CD4-positive, alpha-beta T cell treated with Interleukin-17A for 1 hour (primary cell): ENCODE results near the gene NCR1.
"Not testable (repeated sequence)": the region's sequence is repeated elsewhere in the genome, so short reads cannot be mapped to it uniquely, and the experiment has no call there.

Experiments used
- DNase-seq: peaks from one replicate; pipeline ENCODE4 v3.0.0-alpha.2; 2020

The NCR1 gene

GRCh38 chr19:54916822-54917221, 10.9 kb downstream of the NCR1 start:
- peak; percentile 2 for DNase-seq

DNA sequence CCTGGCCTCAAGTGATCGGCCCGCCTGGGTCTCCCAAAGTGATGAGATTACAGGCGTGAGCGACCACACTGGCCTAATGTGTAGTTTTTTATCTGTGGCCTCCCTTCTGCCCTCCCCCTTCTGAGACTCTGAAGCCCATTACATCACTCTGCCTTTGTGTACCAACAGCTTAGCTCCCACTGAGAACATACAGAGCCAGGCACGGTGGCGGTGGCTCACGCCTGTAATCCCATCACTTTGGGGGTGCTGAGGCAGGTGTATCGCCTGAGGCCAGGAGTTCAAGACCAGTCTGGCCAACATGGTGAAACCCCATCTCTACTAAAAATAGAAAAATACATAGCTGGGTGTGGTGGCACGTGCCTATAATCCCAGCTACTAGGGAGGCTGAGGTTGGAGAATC, 12.6 kb downstream of the NCR1 start:
- DNase-seq, result no peak

GRCh38 chr19:54919646-54920563, 14.0 kb downstream of the NCR1 start:
- not testable (repeated sequence) for DNase-seq

DNA sequence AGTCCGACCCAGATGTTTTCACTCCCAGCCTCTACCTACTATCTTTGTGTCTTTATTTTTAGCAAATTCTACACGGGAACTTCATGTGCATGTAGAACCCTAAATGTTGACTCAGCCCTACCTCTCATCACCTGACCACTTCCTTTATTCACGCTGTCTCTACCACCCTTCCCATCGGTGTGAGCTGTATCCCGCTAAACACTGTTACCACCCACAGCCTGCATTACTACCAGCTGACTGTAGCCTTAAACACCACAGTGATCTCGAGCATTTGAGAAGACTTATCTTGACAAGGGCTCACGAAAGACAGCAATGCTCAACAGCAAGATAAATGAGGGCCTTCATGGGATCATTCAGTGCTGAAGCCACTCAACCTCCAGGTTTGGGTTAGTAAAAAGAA, 15.1 kb downstream of the NCR1 start:
- DNase-seq, result no peak

DNA sequence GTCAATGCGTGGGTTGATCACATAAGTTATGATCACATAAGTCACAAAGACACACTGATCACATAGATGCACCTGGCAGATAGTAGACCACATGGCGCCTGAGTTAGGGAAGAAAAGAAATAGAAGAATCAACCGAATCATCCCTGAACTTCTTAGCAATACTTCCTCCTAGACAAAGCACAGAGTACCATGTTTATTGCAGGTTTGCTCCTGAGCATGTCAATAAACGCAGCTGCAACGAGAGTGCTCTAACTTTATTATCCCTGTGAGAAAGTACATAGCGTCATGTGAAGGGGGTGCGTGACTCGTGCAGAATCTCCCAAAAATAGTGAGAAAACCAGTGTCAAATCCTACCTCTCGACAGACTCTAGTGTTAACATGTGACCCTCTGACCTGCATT, 17.3 kb downstream of the NCR1 start:
- no peak for DNase-seq

DNA sequence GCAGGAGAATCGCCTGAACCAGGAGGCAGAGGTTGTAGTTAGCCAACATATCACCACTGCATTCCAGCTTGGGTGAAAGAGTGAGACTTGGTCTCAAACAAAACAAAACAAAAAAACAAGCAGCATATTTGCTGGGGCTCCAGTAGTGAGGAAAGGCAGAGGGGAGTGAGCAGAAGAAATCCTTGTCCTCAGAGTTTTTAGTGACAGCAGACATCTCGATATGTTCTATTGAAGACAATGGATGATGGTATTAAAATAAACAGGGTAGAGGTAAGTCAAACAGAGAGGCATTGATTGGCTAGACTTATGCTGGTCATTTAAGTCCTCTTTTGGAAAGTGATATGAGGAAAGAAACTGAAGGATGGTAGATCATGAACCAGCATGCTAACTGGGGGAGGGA, 22.4 kb downstream of the NCR1 start:
- no peak for DNase-seq

DNA sequence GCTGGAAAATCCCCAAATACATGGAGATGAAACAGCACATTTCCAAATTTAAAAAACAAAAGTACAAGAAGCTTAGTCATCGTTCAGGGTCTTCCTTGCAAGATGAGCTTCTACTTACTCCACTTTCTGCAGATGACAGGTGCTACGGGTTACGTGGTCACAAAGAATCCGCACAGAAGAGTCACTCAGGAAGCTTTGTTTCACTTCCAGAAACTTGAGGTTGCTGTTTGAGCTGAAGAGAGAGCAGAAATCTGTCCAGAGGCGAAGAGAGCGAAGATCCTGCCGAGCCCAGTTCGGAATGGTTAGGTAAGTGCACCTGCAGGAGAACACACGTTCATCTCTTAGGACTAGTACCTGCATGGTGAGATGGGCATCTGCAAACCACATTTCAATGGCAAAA, 32.0 kb downstream of the NCR1 start:
- DNase-seq, result no peak

GRCh38 chr19:54938906-54939305, 33.0 kb downstream of the NCR1 start:
- no peak for DNase-seq

- not testable (repeated sequence) for DNase-seq
Observed at GRCh38 chr19:54939538-54939937, 33.6 kb downstream of the NCR1 start.

GRCh38 chr19:54943772-54944361, 37.9 kb downstream of the NCR1 start:
- not testable (repeated sequence) for DNase-seq

DNA sequence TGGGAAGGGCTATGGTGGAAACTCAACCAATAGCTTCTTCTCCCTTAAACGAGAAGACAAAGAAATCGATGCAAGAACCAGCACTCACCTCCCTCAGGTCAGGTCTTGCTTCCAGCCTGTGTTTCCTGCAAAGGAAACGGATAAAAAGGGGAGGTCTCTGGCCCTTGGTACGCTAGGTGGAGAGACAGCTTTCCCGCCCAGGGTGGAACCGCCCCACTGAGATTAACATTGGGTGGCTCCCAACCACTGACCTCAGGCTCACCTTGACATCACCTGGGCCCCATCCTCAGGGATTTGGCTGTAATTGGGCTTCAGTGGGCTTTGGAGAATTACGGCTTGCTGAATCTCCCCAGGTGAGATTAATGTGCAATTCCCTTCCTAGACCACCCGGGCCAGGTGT, 41.4 kb downstream of the NCR1 start, which contains the start of gene NLRP7:
TSS of gene NLRP7 (minus strand) at position 150 of the 400 bp plus-strand sequence.
- no peak for DNase-seq

DNA sequence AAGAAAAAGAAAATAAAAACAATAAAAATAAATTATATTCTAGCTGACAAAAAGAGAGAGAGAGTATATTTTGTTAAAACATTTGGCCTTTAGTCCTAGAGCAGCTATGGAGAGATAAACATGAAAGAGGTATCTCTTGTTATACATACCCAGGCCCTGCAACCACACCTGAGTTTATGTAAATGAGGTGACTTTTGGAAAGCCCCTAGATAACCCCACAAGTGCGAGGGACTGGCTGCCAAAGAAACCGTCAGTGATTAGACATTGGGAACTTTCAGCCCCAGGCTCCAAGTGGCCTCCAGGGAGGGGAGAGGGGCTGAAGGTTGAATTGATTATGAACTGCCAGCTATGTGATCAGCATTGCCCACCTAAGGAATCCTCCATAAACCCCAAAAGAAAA, 43.5 kb downstream of the NCR1 start:
- no peak for DNase-seq

GRCh38 chr19:54950580-54950979, 44.6 kb downstream of the NCR1 start:
- not testable (repeated sequence) for DNase-seq

DNA sequence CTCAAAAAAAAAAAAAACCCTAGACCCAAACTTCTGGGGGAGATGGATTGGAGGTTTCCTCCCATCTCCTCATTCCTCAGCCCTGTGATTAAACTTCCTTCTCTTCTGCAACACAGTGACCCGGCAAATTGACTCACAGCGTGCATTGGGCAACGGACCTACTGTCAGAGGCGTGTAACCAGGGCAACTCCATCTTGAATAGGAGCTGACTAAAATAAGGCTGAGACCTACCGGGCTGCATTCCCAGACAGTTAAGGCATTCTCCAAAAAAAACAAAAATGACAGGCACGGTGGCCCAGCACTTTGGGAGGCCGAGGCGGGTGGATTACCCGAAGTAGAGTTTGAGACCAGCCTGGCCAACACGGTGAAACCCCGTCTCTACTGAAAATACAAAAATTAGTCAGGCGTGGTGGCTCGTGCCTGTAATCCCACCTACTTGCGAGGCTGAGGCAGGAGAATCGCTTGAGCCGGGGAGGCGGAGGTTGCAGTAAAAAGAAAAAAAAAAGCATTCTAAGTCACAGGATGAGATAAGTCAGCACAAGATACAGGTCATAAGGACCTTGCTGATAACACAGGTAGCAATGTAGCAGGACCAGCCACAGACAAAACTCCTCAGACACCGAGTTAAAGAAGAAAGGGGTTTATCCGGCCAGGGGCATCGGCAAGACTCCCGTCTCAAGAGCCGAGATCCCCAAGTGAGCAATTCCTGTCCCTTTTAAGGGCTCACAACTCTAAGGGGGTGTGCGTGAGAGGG, 46.8 kb downstream of the NCR1 start:
- DNase-seq, result no peak

DNA sequence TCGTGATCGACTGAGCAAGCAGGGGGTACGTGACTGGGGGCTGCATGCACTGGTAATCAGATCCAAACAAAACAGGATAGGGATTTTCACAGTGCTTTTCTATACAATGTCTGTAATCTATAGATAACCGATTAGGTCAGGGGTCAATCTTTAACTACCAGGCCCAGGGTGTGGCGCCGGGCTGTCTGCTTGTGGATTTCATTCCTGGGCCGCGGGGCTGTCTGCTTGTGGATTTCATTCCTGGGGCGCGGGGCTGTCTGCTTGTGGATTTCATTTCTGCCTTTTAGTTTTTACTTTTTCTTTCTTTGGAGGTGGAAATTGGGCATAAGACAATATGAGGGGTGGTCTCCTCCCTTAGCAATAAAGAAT, 47.4 kb downstream of the NCR1 start:
- DNase-seq, result not testable (repeated sequence)

- no peak for DNase-seq
Observed at GRCh38 chr19:54955376-54955775, 49.4 kb downstream of the NCR1 start.

DNA sequence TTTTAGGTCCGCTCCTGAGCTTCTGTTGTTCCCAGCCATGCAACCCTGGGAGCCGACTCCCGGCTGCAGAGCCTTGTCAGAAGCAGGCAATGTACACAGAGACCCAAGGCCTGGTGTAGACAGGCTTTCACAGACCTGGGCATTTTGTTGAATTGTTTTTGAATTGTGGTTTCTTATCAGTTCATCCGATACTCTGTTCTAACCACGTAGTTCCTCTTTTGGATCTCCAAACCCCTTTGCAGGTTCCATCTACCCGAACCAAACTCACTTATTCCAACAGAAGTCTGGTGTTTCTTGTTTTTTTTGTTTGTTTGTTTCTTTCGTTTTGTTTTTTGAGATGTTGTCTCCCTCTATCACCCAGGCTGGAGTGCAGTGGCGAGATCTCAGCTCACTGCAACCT, 53.9 kb downstream of the NCR1 start:
- DNase-seq, result no peak
